Cardiac muscle cell (in vitro differentiated cells and primary cell): ENCODE results near the gene SERTAD1. TPM values are rescaled to one million over a fixed set of nuclear protein-coding genes. Genes with fewer than 3 reads are reported as not detected.

Experiments used
- DNase-seq, 2 donors: peaks; one replicate each; pipeline versions ENCODE4 v3.0.0 to v3.0.0-alpha.2; 2010 to 2017; ENCODE audit warnings: low read depth in 1 of 2, low spot score in 1 of 2
- H3K27ac ChIP-seq: fragments of 200-600 bp; sonication (generic); 2 replicates; pipeline ENCODE4 v1.5.1; 2016
- H3K27me3 ChIP-seq: fragments of 200-600 bp; sonication (generic); 2 replicates; pipeline ENCODE4 v1.6.0; 2016; ENCODE audit warnings: control low read depth
- H3K36me3 ChIP-seq: fragments of 200-600 bp; sonication (generic); 2 replicates; pipeline ENCODE4 v1.5.1; 2016; ENCODE audit warnings: control low read depth
- H3K4me1 ChIP-seq: fragments of 200-600 bp; sonication (generic); 2 replicates; pipeline ENCODE4 v1.8.1; 2017; ENCODE audit warnings: low read depth, mild to moderate bottlenecking, mixed run types
- H3K4me3 ChIP-seq: fragments of 200-600 bp; sonication (generic); 2 replicates; pipeline ENCODE4 v1.5.1; 2016; ENCODE audit warnings: mild to moderate bottlenecking
- H3K9me3 ChIP-seq: fragments of 200-600 bp; sonication (generic); 2 replicates; pipeline ENCODE4 v1.5.1; 2017; ENCODE audit warnings: low read depth, mild to moderate bottlenecking, control low read depth
- CTCF ChIP-seq: IDR thresholded peaks from 2 replicates; pipeline ENCODE4 v1.5.1; 2012; ENCODE audit warnings: low read depth, mild to moderate bottlenecking, low read length
- polyA plus RNA-seq: library from polyadenylated mRNA; unstranded; fragments of >200 nt; fragmentation: Nextera tagmentation; extraction: Ambion mirVana; gene quantifications from 2 replicates; pipeline ENCODE4 v1.2.1, GENCODE V29; 2016
- total RNA-seq: library from RNA; depleted of rRNA; stranded (reverse); fragments of >200 nt; gene quantifications from 2 replicates; pipeline ENCODE4 v1.2.3, GENCODE V29; 2016

SERTAD1 gene
- total and polyA plus RNA-seq, 2 experiments from 2014 or later = 18.8 to 19.5 TPM

DNA sequence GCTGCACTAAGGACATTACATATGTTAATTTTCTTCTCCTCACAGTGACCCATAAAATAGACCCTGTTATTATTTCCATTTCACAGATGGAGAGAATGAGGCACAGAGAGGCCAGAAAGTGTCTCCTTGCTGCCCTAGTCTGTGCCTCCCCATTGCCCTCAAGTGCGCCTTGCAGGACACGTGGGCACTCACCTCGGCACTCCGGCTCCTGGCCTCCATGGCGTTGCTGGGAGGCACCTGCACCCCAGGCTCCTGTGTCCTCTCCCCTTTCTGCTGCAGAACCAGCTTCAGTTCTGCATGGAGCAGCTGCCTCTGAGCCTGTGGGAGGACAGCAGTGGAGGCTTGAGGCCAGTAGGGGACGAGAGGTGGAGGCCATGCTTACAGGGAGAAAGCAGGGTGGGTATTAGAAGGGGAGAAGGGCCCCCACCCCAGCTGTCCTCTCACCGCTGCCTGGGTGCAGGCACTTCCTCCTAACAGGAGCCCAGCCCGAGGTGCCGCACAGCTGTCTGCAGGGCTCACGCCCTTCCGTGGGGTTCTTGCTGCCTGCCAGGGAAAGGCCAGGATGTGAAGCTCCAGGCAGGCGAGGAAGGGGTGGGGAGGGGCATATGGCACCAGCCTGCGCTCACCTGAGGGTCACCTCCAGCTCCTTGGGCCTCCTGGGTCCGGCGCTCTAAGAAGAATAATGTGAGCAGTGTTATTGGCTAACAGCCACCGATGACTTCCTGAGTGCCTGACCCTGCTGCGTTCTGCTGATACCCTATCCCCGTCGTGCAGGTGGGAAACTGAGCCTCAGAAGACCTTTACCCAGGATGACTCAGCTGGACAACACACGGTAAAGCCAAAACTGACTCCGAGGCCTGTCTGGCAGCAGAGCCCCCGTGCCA is 17.8 kb downstream of the SERTAD1 start:
- H3K9me3 ChIP-seq = no peaks in the 10 kb centered on the region
- peaks cover 12% of the 10 kb centered on the region for H3K4me1 ChIP-seq
- TF ChIP-seq CTCF = no peak
- H3K27ac ChIP-seq = no peak overlapping the region
- no peak for DNase-seq
- H3K36me3 ChIP-seq = no peaks in the 10 kb centered on the region
- no peaks in the 10 kb centered on the region for H3K27me3 ChIP-seq
- H3K4me3 ChIP-seq = no peak overlapping the region

- no peaks in the 10 kb centered on the region for H3K27me3 ChIP-seq
- H3K4me3 ChIP-seq = peak overlapping the region; percentile 43
- H3K9me3 ChIP-seq = no peaks in the 10 kb centered on the region
- peak overlapping the region; percentile 74 for H3K27ac ChIP-seq
- H3K36me3 ChIP-seq = no peaks in the 10 kb centered on the region
- DNase-seq = peak; percentile 93 to 96
- no peaks in the 10 kb centered on the region for H3K4me1 ChIP-seq
- TF ChIP-seq CTCF = no peak
These were observed 22.4 kb downstream of the SERTAD1 start for GRCh38 chr19:40403262-40403984.

GRCh38 chr19:40400559-40400958 is 25.2 kb downstream of the SERTAD1 start:
- DNase-seq = no peak
- Histone ChIP-seq H3K4me1 (no peaks in the 10 kb centered on the region), H3K27me3 (no peaks in the 10 kb centered on the region), H3K9me3 (no peaks in the 10 kb centered on the region), H3K27ac (no peak overlapping the region), H3K4me3 (no peak overlapping the region), H3K36me3 (no peaks in the 10 kb centered on the region)
- TF ChIP-seq CTCF = no peak

DNA sequence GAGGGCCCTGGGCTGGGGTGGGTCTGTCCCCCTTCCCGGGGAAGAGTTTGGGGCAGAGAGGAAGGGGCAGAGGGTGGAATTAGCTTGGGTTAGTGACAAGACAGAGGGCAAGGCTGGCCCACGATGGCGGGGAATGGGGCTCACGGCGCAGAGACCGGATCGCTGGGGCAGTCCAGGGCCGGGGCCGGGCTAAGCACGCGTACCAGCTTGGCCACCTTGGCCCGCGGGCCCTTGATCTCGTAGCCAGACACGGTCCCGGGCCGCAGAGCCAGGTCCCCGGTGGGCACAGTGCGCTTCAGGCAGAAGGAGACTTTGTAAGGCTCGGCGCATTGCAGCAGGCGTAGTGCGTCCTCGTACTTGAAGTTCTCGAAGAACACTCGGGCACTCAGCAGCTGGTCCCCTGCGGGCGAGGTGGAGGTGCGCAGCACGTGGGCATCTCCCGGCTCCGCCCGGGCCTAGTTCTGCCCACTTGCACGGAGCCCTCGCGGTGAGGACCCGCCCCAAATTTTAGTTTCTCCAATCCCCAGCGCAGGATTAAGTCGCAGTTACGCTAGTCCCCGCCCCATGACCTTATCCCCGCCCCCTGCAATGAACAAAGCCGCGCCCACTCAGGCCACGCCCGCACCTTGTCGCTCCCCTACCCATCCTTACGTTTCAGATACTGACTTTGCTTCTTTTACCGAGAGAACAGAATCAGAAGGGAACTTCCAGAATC is 27.2 kb downstream of the SERTAD1 start:
- TF ChIP-seq CTCF = no peak
- Histone ChIP-seq H3K9me3 (no peaks in the 10 kb centered on the region), H3K36me3 (no peaks in the 10 kb centered on the region), H3K4me3 (no peak overlapping the region), H3K4me1 (no peaks in the 10 kb centered on the region), H3K27ac (no peak overlapping the region), H3K27me3 (no peaks in the 10 kb centered on the region)
- peak in 1 of 2 donors; percentile 38 for DNase-seq

- Histone ChIP-seq H3K9me3 (no peaks in the 10 kb centered on the region), H3K36me3 (no peaks in the 10 kb centered on the region), H3K4me1 (no peaks in the 10 kb centered on the region), H3K27me3 (no peaks in the 10 kb centered on the region), H3K27ac (no peak overlapping the region), H3K4me3 (no peak overlapping the region)
- TF ChIP-seq CTCF = no peak
- no peak for DNase-seq
These were observed 28.3 kb downstream of the SERTAD1 start for GRCh38 chr19:40397568-40397906.
